AG04450 (cell line): ENCODE measurements around the gene CCSER1. TPM values are rescaled to one million over a fixed set of nuclear protein-coding genes. Genes with fewer than 3 reads are reported as not detected.

Experiments used
- CTCF ChIA-PET: fragments of 300-600, 350-600 bp; formaldehyde crosslinking; extraction: SDS; loops from one replicate; lab custom pipeline; 2022; ENCODE audit warnings: antibody characterized with exemption, inconsistent platforms; lab: Charles Lee
- POLR2A ChIA-PET: fragments of 350-600 bp; formaldehyde crosslinking; extraction: SDS; loops from one replicate; lab custom pipeline; 2021; ENCODE audit warnings: antibody characterized with exemption, inconsistent platforms; lab: Yijun Ruan, JAX
- DNase-seq: peaks from one replicate; pipeline ENCODE4 v3.0.0-alpha.2; 2011; ENCODE audit warnings: low read depth, low spot score
- H3K27ac ChIP-seq: one replicate; pipeline ENCODE4 v1.5.1; 2012; ENCODE audit warnings: low read depth, low read length, control low read depth
- H3K27me3 ChIP-seq: one replicate; pipeline ENCODE4 v1.6.0; 2012; ENCODE audit warnings: low read length; ENCODE audit not compliant: control insufficient read depth, insufficient read depth
- H3K4me3 ChIP-seq: 2 replicates; pipeline ENCODE4 v1.5.1; 2011; ENCODE audit warnings: mild to moderate bottlenecking, low read depth, low read length, control low read depth
- H3K9me3 ChIP-seq: 2 replicates; pipeline ENCODE4 v1.5.1; 2012; ENCODE audit warnings: low read length; ENCODE audit not compliant: control insufficient read depth, insufficient read depth
- polyA plus RNA-seq: library from polyadenylated mRNA; depleted of rRNA; stranded (reverse); fragments of >200 nt; gene quantifications from 2 replicates; pipeline ENCODE4 v1.2.3, GENCODE V29; 2011
- TF ChIP-seq, protein P1 (sequence below): IDR thresholded peaks from 2 replicates; pipeline ENCODE4 v1.5.1; 2011; ENCODE audit warnings: low read depth, low read length, control low read depth, inconsistent platforms

Gene CCSER1
- polyA plus RNA-seq, 1 experiment = not detected

- Histone ChIP-seq H3K27me3 (no peaks in the 10 kb centered on the region), H3K4me3 (no peak overlapping the region), H3K9me3 (no peaks in the 10 kb centered on the region; the same call in 1 of the 2 replicates), H3K27ac (no peak overlapping the region)
- POLR2A ChIA-PET = no interaction called here
- CTCF ChIA-PET = no interaction called here
- TF ChIP-seq, protein P1, sequence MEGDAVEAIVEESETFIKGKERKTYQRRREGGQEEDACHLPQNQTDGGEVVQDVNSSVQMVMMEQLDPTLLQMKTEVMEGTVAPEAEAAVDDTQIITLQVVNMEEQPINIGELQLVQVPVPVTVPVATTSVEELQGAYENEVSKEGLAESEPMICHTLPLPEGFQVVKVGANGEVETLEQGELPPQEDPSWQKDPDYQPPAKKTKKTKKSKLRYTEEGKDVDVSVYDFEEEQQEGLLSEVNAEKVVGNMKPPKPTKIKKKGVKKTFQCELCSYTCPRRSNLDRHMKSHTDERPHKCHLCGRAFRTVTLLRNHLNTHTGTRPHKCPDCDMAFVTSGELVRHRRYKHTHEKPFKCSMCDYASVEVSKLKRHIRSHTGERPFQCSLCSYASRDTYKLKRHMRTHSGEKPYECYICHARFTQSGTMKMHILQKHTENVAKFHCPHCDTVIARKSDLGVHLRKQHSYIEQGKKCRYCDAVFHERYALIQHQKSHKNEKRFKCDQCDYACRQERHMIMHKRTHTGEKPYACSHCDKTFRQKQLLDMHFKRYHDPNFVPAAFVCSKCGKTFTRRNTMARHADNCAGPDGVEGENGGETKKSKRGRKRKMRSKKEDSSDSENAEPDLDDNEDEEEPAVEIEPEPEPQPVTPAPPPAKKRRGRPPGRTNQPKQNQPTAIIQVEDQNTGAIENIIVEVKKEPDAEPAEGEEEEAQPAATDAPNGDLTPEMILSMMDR = no peak
- no peak for DNase-seq
These were observed 888.7 kb downstream of the CCSER1 start for GRCh38 chr4:91015861-91016260.

GRCh38 chr4:91019513-91019912 is 892.3 kb downstream of the CCSER1 start:
- Histone ChIP-seq H3K27me3 (no peaks in the 10 kb centered on the region), H3K4me3 (no peak overlapping the region), H3K9me3 (no peaks in the 10 kb centered on the region), H3K27ac (no peak overlapping the region)
- ChIA-PET CTCF (no interaction called here), POLR2A (no interaction called here)
- TF ChIP-seq, protein P1 = no peak
- no peak for DNase-seq

GRCh38 chr4:91025241-91026148 is 898.3 kb downstream of the CCSER1 start:
- H3K27ac ChIP-seq = no peak overlapping the region
- no peak overlapping the region for H3K4me3 ChIP-seq
- DNase-seq = no peak
- ChIA-PET CTCF (no interaction called here), POLR2A (no interaction called here)
- H3K27me3 ChIP-seq = no peaks in the 10 kb centered on the region
- TF ChIP-seq, protein P1 = no peak
- no peaks in the 10 kb centered on the region for H3K9me3 ChIP-seq

DNA sequence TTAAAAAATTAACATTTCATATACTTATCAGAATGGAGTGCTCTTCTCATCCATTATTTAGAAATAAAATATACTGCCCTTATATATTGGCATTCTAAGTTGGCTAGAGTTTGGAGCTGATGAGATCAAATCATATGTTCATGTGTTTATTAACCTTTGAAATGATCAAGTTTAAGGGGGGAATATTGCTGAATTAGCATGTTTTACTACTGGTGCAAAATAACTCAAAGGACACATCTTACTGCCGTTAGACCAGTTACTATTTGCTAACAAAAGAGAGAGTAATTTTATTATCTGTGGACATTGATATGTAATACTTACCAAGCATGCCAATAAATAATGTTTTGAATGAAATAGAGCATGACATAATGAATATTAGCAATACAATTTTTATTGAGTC is 901.0 kb downstream of the CCSER1 start:
- DNase-seq = no peak
- Histone ChIP-seq H3K27ac (no peak overlapping the region), H3K4me3 (no peak overlapping the region), H3K9me3 (no peaks in the 10 kb centered on the region), H3K27me3 (no peaks in the 10 kb centered on the region)
- ChIA-PET POLR2A (no interaction called here), CTCF (no interaction called here)
- TF ChIP-seq, protein P1 = no peak

GRCh38 chr4:91031761-91032160 is 904.6 kb downstream of the CCSER1 start:
- POLR2A ChIA-PET = no interaction called here
- H3K9me3 ChIP-seq = no peaks in the 10 kb centered on the region
- TF ChIP-seq, protein P1 = no peak
- DNase-seq = no peak
- no peak overlapping the region for H3K4me3 ChIP-seq
- no peaks in the 10 kb centered on the region for H3K27me3 ChIP-seq
- CTCF ChIA-PET = no interaction called here
- no peak overlapping the region for H3K27ac ChIP-seq
